ENCODE results near the gene PLSCR3.
"Not testable (repeated sequence)": the region's sequence is repeated elsewhere in the genome, so short reads cannot be mapped to it uniquely, and the experiment has no call there.

The PLSCR3 gene

DNA sequence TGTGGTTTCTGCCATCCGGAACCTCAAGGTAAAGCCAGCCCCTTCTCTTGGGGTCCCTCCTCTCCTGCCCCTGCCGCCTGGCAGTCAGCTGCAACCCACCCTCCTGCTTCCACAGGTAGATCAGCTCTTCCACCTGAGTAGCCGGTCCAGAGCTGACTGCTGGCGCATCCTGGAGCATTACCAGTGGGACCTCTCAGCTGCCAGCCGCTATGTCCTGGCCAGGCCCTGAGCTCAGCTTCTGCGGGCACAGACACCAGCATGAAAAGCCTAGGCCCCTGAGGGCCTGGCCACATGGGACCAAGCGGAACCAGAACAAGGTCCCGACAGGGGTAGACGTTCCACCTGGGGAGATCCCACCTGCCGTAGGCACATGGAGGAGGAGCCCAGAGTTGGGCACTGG lies 5.5 kb downstream of the PLSCR3 start:
- DNase-seq (ENCODE audit: low read depth, low spot score): no peak
- no peak overlapping the region for H3K4me3 ChIP-seq (ENCODE audit: low read length)

DNA sequence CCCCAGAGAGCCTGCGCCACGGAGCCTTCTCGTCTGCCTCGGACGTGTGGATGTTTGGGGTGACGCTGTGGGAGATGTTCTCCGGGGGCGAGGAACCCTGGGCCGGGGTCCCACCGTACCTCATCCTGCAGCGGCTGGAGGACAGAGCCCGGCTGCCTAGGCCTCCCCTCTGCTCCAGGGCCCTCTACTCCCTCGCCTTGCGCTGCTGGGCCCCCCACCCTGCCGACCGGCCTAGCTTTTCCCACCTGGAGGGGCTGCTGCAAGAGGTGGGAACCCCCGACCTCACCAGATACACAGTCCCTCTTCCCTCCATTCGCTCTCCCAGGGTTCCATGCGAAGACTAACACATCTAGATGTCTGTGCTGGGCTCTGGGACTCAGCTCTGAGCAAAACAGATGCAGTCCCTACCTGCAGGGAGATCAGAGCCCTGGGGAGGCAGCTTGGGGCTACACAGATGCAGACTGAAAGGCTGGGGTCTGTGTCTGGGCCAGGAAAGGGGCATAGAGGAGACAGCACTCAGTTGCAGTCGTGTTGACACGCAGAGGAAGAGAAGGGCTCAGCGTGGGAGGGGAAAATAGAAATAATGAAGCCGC lies 9.7 kb downstream of the PLSCR3 start:
- no peak for DNase-seq (ENCODE audit: low read depth, low spot score)

DNA sequence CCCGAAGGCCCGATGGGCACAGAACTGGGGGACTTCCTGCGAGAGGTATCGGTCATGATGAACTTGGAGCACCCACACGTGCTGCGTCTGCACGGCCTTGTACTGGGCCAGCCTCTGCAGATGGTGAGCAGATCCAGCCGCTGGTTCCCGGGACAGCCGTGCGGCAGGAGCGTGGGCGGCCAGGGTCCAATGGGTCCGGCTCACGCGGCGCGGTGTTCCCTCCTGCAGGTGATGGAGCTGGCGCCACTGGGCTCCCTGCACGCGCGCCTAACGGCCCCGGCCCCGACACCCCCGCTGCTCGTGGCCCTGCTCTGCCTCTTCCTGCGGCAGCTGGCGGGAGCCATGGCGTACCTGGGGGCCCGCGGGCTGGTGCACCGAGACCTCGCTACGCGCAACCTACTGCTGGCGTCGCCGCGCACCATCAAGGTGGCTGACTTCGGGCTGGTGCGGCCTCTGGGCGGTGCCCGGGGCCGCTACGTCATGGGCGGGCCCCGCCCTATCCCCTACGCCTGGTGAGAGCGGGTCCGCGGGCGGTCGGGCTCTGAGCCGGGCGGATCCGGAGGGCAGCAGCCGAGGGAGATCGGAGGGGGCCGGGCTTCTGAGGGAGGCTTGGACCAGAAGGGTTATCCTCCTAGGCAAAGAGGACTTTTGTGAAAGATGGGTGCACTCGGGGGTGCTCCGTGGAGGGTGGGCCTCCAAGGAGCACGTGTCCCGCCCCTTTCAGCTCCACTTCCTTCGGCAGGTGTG lies 10.4 kb downstream of the PLSCR3 start:
- H3K4me3 ChIP-seq (ENCODE audit: low read length): peak overlapping the region; percentile 60
- peak; percentile 54 for DNase-seq (ENCODE audit: low read depth, low spot score)

More for the DNA sequence above, 9.7 kb downstream of the PLSCR3 start:
- peak overlapping the region; percentile 60 for H3K4me3 ChIP-seq (ENCODE audit: low read length)

DNA sequence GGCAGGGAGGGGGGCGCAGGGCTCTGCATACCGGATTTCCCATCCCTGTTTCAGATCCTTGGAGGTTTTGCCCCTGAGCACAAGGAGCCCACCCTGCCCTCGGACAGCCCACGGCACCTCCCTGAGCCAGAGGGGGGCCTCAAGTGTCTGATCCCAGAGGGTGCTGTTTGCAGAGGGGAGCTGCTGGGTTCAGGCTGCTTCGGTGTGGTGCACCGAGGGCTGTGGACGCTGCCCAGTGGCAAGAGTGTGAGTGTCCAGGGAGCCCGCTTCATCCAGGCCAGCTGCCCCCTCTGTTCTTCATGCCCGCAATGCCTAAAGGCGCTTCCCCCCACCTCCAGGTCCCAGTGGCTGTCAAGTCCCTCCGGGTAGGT lies 11.0 kb downstream of the PLSCR3 start:
- H3K4me3 ChIP-seq (ENCODE audit: low read length): peak overlapping the region; percentile 60; the same call in 1 of the 2 replicates

DNA sequence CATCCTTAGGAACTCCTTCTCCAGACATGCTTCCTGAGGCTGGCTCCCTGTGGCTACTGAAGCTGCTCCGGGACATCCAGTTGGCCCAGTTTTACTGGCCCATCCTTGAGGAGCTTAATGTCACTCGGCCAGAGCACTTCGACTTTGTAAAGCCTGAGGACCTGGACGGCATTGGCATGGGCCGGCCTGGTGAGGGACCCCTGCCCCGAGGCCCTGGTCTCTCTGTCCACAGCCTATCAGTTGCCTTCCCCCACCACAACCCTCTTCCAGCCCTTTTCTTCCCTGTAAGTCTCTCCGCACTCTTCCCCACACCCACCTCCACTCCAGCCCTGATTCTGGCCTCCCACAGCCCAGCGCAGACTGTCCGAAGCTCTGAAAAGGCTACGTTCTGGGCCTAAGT lies 11.4 kb downstream of the PLSCR3 start:
- DNase-seq (ENCODE audit: low read depth, low spot score): no peak
- no peak overlapping the region for H3K4me3 ChIP-seq (ENCODE audit: low read length)

More for the DNA sequence above, 11.0 kb downstream of the PLSCR3 start:
- no peak for DNase-seq (ENCODE audit: low read depth, low spot score)

DNA sequence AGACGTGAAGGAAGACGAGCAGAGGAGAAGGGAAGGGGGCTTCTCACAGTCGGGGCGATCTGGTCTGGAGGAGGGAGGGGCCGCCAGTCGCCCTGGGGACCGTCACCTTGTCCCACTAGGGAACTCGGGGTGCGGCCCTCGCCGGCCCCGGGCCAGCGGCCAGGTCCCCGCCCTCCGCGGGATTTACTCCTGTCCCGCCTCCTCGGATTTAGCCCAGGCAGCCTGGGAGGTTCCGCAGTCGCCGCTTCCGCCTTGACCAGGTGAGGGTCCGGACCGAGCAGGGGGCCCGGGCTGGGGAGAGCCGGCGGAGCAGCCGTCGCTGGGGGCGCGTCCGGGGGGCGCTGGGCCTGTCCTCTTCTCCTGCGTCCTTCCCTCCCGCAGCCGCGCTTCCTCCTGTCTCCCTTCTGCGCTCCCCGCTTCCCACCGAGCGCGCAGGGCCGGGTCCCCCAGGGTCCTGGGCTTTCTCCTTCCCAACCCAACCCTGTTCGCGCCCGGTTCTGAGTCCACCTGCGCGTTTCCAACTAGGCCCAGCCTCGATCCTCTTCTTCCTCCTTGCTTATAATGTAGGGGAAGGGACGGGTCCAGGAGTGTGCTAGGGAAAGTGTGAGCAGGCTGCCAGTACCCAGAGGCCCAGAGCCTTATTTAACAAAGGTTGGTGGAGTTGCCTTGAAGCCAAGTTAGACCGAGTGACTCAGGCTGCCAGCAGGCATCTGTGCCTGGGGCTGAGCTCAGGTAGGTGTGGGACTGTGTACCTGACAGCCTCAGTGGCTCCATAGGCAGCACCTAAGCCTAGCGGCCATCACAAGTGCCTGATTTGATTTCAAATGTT lies 13.3 kb downstream of the PLSCR3 start, which contains the start of gene TNK1:
TNK1 (plus strand) TSS at position 235 of the 829 bp plus-strand sequence. CDS start 1,838 bp downstream, outside the sequence.
- no peak for DNase-seq (ENCODE audit: low read depth, low spot score)
- no peak within 1 kb of the TSS for H3K4me3 ChIP-seq (ENCODE audit: low read length)

DNA sequence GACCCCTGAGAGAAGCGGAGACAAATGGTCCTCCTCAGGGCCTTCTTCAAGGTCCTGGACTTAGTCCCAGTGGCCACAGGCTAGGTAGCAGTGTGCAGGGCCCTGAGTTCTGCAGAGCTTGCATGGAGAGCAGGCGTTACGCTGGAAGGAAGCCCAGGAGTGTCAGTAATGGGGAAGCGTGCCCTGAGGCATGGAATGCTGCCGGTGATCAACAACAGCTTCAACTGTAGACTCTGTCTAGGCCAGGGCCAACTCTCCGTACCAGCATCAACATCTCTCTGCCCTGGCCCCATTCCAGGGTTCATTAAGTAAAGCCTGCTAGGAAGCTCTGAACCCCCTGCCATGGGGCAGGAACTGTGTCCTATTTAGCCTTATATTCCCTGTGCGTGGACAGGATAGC lies 14.0 kb downstream of the PLSCR3 start:
- no peak for DNase-seq (ENCODE audit: low read depth, low spot score)

DNA sequence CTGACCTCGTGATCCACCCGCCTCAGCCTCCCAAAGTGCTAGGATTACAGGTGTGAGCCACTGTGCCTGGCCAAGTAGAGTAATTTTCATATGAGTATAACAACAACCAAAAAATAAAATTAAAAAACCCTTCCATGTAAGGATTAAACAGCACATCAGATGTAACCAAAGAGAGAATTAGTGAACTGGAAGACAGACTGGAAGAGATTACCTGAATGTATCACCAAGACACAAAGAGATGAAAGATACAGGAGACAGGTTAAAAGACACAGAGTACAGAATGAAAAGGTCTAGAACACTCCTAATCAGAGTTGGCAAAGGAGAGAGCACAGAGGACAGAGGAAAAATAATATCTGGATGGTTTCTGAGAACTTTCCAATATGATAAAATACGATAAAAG lies 15.2 kb downstream of the PLSCR3 start:
- DNase-seq (ENCODE audit: low read depth, low spot score): no peak
- H3K4me3 ChIP-seq (ENCODE audit: low read length): no peak overlapping the region

More for the DNA sequence above, 14.0 kb downstream of the PLSCR3 start:
- H3K4me3 ChIP-seq (ENCODE audit: low read length): no peak overlapping the region

DNA sequence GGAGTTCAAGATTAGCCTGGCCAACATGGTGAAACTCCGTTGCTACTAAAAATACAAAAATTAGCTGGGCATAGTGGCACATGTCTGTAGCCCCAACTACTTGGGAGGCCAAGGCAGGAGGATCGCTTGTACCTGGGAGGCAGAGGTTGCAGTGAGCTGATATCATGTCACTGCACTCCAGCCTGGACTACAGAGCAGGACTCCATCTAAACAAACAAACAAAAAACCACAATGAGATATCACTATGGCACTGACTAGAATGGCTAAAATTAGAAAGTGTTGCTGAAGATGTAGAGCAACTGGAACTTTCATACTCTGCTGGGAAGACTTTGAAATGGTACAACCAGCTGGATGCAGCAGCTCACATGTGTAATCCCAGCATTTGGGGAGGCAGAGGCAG lies 20.0 kb downstream of the PLSCR3 start:
- H3K4me3 ChIP-seq (ENCODE audit: low read length): no peak overlapping the region
- no peak for DNase-seq (ENCODE audit: low read depth, low spot score)

DNA sequence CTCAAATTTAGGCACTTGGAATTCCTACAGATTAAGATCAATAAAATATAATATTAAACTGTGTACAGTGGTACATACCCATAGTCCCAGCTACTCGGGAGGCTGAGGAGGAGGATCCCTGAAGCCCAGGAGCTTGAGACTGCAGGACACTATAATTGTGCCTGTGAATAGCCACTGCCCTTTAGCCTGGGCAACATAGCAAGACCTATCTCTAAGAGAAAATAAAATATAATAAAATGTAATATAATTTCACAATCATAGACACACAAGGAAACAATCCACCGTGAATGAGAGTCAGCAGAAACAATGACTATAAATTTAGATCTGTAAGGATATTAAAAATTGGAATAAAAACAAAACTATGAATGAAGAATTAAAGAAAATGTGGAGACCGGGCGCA lies 23.5 kb downstream of the PLSCR3 start:
- no peak for DNase-seq (ENCODE audit: low read depth, low spot score)
- H3K4me3 ChIP-seq (ENCODE audit: low read length): no peak overlapping the region

DNA sequence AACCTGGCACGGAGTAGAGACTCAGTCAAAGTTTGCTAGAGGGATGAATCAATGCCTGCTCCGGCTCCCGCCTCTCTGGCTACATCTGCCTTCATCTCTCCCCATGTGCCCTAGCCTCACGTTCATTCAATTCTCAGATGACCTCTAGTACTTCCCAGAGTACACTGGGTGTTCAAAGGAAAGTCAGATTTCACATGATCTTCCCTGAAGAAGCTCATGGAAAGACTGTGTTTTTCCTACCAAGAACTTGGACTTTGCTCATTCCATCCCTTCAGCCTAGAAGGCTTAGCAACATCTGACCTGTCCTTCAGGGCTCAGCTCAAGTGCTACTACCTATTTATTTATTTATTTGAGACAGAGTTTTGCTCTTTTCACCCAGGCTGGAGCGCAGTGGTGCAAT lies 24.5 kb downstream of the PLSCR3 start:
- H3K4me3 ChIP-seq (ENCODE audit: low read length): no peak overlapping the region
- DNase-seq (ENCODE audit: low read depth, low spot score): no peak

DNA sequence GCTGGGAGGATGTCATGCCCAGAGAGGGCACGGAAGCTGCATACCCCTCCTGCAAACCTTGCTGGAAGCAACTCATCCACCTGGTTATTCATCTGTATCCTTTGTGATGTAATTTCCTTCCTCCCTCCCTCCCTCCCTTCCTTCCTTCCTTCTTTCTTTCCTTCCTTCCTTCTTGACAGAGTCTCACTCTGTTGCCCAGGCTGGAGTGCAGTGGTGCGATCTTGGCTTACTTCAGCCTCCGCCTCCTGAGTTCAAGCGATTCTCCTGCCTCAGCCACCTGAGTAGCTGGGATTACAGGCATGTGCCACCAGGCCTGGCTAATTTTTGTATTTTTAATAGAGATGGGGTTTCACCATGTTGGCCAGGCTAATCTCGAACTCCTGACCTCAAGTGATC lies 25.7 kb downstream of the PLSCR3 start:
- DNase-seq (ENCODE audit: low read depth, low spot score); H3K4me3 ChIP-seq (ENCODE audit: low read length): not testable (repeated sequence)

DNA sequence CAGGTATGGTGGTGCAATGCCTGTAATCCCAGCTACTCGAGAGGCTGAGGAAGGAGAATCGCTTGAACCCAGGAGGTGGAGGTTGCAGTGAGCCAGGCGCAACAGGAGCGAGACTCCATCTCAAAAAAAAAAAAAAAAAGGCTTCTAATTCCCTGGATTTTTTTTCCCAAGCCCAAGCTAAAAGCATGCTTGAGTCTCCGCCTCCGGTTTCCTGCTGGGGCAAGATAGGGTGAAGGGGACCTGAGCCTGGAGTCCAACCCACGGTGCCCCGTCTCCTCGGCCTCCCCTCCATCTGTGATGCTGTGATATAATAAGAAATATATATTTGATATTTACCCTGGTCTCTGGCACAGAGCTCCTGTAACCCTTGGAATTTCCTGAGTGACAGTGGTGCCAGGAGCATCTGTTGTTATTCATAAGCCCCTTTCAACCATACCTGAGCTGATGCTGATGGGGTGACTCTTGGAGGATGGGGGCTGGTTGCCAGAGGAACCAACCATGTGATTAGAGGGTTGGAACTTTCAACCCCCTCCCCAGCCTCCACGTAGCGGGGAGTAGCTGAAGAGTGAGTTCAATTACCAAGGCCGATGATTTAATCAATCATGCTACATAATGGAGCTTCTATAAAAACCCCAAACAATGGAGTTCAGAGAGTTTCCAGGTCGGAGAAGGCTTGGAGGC lies 26.3 kb downstream of the PLSCR3 start:
- no peak for DNase-seq (ENCODE audit: low read depth, low spot score)
- no peak overlapping the region for H3K4me3 ChIP-seq (ENCODE audit: low read length)

DNA sequence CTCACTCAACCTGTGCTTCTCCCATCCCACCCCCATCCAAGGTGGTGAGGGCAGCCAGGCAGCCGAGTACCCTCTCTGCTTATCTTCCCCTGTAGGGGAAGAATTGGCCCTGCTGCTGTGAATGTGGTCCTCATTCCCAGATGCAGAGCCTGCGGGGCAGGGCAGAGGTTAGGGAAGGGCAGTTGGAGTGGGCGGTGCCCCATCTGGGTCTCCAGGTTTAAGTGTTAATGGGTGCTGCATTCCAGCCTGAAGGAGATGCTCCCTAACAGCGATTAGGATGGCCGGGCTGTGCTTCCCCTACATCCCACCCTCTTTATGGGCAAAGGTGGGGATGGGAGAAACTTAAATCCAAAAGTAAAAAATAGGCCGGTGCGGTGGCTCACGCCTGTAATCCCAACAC lies 27.2 kb downstream of the PLSCR3 start:
- DNase-seq (ENCODE audit: low read depth, low spot score): no peak
- H3K4me3 ChIP-seq (ENCODE audit: low read length): no peak overlapping the region

DNA sequence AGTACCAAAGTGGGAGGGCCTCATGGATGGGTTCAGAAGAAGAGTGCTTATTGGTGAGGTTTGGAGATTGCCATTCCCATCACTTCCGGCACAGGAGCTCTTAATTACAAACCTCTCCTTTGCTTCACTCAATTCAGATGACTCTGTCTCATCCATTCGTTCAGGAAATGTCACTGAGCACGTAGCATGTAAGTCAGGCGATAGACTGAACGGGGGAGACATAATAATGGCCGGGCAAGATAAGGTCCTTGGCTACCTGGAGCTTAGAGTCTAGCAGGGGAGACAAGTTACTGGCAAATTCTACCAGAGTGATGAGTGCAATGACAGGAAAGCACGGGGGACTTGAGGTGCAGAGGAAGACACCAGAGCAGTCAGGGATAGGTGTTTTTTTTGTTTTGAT lies 28.4 kb downstream of the PLSCR3 start:
- H3K4me3 ChIP-seq (ENCODE audit: low read length); DNase-seq (ENCODE audit: low read depth, low spot score): not testable (repeated sequence)

DNA sequence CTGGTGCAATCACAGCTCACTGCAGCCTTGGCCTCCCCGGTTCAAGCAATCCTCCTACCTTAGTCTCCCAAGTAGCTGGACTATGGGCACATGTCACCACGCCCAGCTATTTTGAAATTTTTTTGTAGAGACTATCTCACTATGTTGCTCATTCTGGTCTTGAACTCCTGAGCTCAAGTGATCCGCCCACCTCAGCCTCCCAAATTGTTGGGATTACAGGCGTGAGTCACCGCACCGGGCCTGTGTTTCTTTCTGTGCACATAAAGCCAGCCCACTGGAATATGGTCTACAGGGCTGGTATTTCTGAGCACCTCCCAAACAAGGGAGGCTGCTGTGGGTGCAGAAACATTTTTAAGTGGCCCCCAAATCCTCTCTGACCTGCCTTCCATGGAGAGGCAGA lies 31.0 kb downstream of the PLSCR3 start:
- H3K4me3 ChIP-seq (ENCODE audit: low read length): no peak overlapping the region
- no peak for DNase-seq (ENCODE audit: low read depth, low spot score)

DNA sequence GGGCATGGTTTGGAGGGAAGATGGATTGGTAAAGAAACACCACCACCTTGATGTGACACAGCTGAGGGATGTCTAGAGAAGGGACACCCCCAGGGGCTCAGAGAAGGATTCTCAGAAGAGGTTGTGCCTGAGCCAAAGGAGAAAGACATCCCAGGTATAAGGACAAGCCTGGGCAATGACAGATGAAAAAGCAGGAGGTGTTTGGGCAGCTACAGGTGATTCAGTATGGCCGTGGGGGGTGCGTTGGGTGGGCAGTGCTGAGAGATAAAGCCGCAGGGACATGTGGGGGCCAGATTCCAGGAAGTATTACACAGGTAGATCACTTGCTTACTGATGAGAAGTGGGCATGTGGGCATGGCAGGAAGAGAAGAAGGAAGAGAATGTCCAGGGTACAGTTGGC lies 32.4 kb downstream of the PLSCR3 start:
- no peak overlapping the region for H3K4me3 ChIP-seq (ENCODE audit: low read length)
- no peak for DNase-seq (ENCODE audit: low read depth, low spot score)

DNA sequence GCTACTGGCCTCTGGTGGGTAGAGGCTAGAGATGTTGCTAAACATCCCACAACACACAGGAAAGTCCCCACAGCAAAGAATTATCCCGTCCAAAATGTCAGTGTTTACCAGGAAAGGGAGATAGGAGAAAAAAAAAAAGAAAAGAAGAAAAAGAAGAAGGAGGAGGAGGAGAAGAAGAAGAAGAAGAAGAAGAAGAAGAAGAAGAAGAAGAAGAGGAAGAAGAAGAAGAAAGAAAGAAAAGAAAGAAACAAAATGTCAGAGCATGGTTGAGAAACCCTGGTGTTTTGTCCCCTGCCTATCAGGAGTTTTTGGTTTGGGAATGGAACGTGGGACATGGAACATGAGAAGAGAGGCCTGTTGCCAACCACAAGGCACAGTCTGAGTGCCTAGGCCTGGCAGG lies 36.9 kb downstream of the PLSCR3 start:
- no peak for DNase-seq (ENCODE audit: low read depth, low spot score)
- H3K4me3 ChIP-seq (ENCODE audit: low read length): no peak overlapping the region

DNA sequence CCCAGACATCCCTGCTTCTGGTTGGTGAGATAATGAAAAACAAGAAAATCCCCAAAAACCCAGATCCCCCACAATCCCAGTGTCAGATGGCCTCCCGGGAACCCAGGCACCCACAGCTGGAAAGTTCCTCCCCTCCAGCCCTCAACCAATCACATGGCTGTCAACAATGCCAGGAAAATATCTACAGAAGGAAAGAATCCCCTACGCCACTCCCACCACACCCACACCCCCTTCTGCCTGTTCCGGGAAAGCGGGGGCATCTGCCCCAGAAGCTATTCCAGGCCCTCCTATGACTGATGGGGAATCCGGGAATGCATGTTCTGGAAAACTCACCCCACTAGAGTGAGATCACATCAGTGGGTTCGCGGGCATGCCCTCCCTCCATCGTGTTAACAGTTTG lies 37.6 kb downstream of the PLSCR3 start:
- no peak overlapping the region for H3K4me3 ChIP-seq (ENCODE audit: low read length)
- no peak for DNase-seq (ENCODE audit: low read depth, low spot score)

Measured in Jurkat, Clone E6-1 (cell line).